Neural cell (in vitro differentiated cells): ENCODE results near the gene C3orf38. TPM values are rescaled to one million over a fixed set of nuclear protein-coding genes. Genes with fewer than 3 reads are reported as not detected.

Experiments used
- H2AFZ ChIP-seq: fragments of 200-600, 300-800 bp; sonication (generic), shearing (Covaris generic); 2 replicates; pipeline ENCODE4 v1.6.0; 2014; ENCODE audit warnings: low read depth, mild to moderate bottlenecking, antibody characterized with exemption, low read length, moderate library complexity
- H3F3A ChIP-seq: fragments of 200-600 bp; shearing (Covaris generic); 2 replicates; pipeline ENCODE4 v1.6.1; 2016; ENCODE audit warnings: mild to moderate bottlenecking, moderate library complexity, mixed read lengths, antibody characterized with exemption, low read length; ENCODE audit not compliant: insufficient read depth, poor library complexity, severe bottlenecking
- H3K27ac ChIP-seq: fragments of 200-600, 300-800 bp; sonication (generic), shearing (Covaris generic); 2 replicates; pipeline ENCODE4 v1.5.1; 2014; ENCODE audit warnings: mild to moderate bottlenecking, low read length, moderate library complexity
- H3K27me3 ChIP-seq: fragments of 300-800, 200-600 bp; sonication (generic), shearing (Covaris generic); 2 replicates; pipeline ENCODE4 v1.6.0; 2014; ENCODE audit warnings: mild to moderate bottlenecking, low read depth, low read length, moderate library complexity; ENCODE audit not compliant: insufficient read depth
- H3K36me3 ChIP-seq: fragments of 300-800, 200-600 bp; sonication (generic), shearing (Covaris generic); 2 replicates; pipeline ENCODE4 v1.5.1; 2014; ENCODE audit warnings: mild to moderate bottlenecking, antibody characterized with exemption, low read length, moderate library complexity; ENCODE audit not compliant: insufficient read depth
- H3K4me2 ChIP-seq: fragments of 300-800, 200-600 bp; sonication (generic), shearing (Covaris generic); 2 replicates; pipeline ENCODE4 v1.6.0; 2014; ENCODE audit warnings: mild to moderate bottlenecking, low read length
- H3K4me3 ChIP-seq: fragments of 300-800, 200-600 bp; sonication (generic), shearing (Covaris generic); 2 replicates; pipeline ENCODE4 v1.5.1; 2014; ENCODE audit warnings: mild to moderate bottlenecking, low read length, moderate library complexity
- H3K79me2 ChIP-seq: fragments of 200-600 bp; shearing (Covaris generic); replicated peaks from 2 replicates; pipeline ENCODE4 v1.6.0; 2014; ENCODE audit warnings: mild to moderate bottlenecking, low read length, moderate library complexity; ENCODE audit not compliant: insufficient read depth
- H3K9ac ChIP-seq: fragments of 300-800, 200-600 bp; sonication (generic), shearing (Covaris generic); 2 replicates; pipeline ENCODE4 v1.6.1; 2016; ENCODE audit warnings: mild to moderate bottlenecking, low read length, mixed read lengths
- H3K9me2 ChIP-seq: fragments of 200-600 bp; shearing (Covaris generic); 2 replicates; pipeline ENCODE4 v1.6.1; 2016; ENCODE audit warnings: mild to moderate bottlenecking, low read length, mixed read lengths; ENCODE audit not compliant: insufficient read depth
- H3K9me3 ChIP-seq: fragments of 200-600, 300-800 bp; sonication (generic), shearing (Covaris generic); 2 replicates; pipeline ENCODE4 v1.6.1; 2016; ENCODE audit warnings: mild to moderate bottlenecking, mixed run types, low read length, moderate library complexity, mixed read lengths
- H4K20me1 ChIP-seq: fragments of 200-600 bp; shearing (Covaris generic); 2 replicates; pipeline ENCODE4 v1.6.1; 2016; ENCODE audit warnings: mild to moderate bottlenecking, mixed run types; ENCODE audit not compliant: insufficient read depth
- CTCF ChIP-seq: fragments of 450-650 bp; IDR thresholded peaks from 2 replicates; pipeline ENCODE4 v1.5.1; 2014; ENCODE audit warnings: antibody characterized with exemption, mild to moderate bottlenecking, moderate library complexity; ENCODE audit not compliant: poor library complexity, severe bottlenecking
- EP300 ChIP-seq: fragments of 450-650 bp; conservative IDR thresholded peaks from 2 replicates; pipeline ENCODE4 v1.6.1; 2014; ENCODE audit warnings: antibody characterized with exemption, mild to moderate bottlenecking, moderate library complexity; ENCODE audit not compliant: poor library complexity, severe bottlenecking
- EZH2 ChIP-seq: fragments of 200-600, 300-800 bp; shearing (Covaris generic), sonication (generic); IDR thresholded peaks from 2 replicates; pipeline ENCODE4 v1.6.1; 2014; ENCODE audit warnings: antibody characterized with exemption, low read length, borderline replicate concordance, mild to moderate bottlenecking; ENCODE audit not compliant: insufficient read depth, poor library complexity, severe bottlenecking
- MXI1 ChIP-seq: fragments of 450-650 bp; conservative IDR thresholded peaks from 2 replicates; pipeline ENCODE4 v1.6.1; 2014; ENCODE audit warnings: antibody characterized with exemption, mild to moderate bottlenecking; ENCODE audit not compliant: poor library complexity, severe bottlenecking
- POLR2AphosphoS5 ChIP-seq: IDR thresholded peaks from 2 replicates; pipeline ENCODE4 v1.6.1; 2012
- RAD21 ChIP-seq: fragments of 450-650 bp; conservative IDR thresholded peaks from 2 replicates; pipeline ENCODE4 v1.6.1; 2014; ENCODE audit warnings: antibody characterized with exemption, mild to moderate bottlenecking, moderate library complexity
- REST ChIP-seq: IDR thresholded peaks from 2 replicates; pipeline ENCODE4 v1.6.1; 2012; ENCODE audit warnings: borderline replicate concordance
- SMC3 ChIP-seq: fragments of 450-650 bp; conservative IDR thresholded peaks from 2 replicates; pipeline ENCODE4 v1.6.1; 2014; ENCODE audit warnings: antibody characterized with exemption, mild to moderate bottlenecking, moderate library complexity; ENCODE audit not compliant: poor library complexity
- TAF1 ChIP-seq: IDR thresholded peaks from 2 replicates; pipeline ENCODE4 v1.6.1; 2012; ENCODE audit warnings: low read depth
- polyA plus RNA-seq: library from polyadenylated mRNA; depleted of rRNA; stranded (reverse); fragments of >200 nt; gene quantifications from 2 replicates; pipeline ENCODE4 v1.2.3, GENCODE V29; 2014

C3orf38 gene
- polyA plus RNA-seq, 1 donor from 2014 or later, result 34.2 TPM

DNA sequence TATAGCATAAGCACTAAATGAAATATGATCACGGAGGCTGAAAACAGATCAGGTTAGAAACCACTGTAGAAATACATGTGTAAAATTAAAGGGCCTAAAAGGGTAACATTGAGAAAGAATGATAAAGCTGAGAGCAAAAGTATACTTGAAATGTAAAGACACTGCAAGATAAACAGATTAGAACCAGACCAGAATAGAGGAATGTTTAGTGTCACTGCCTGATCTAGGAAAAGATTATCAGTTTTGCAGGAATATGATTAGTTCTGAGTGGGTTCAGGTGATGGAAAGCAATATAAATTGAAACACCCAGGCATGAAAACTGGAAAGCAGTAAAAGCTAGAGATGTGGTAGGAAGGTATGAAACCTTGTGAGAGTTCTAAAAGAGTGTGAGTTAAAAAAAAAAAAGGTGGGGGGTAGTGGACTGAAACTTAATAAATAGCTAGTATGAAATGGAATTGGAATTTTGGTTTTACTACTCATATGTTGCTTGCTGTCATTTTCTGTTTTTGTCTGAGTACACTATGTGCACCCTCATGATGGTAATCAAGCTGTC lies 16.0 kb upstream of the C3orf38 start:
- Histone ChIP-seq H3F3A (no peaks in the 10 kb centered on the region), H3K27ac (no peak overlapping the region), H3K36me3 (no peaks in the 10 kb centered on the region), H2AFZ (no peak overlapping the region), H3K4me3 (no peak overlapping the region), H3K79me2 (no peaks in the 10 kb centered on the region), H3K4me2 (no peak overlapping the region), H3K9me2 (no peaks in the 10 kb centered on the region), H4K20me1 (no peaks in the 10 kb centered on the region), H3K9me3 (no peaks in the 10 kb centered on the region), H3K27me3 (no peaks in the 10 kb centered on the region), H3K9ac (no peak overlapping the region)
- TF ChIP-seq POLR2AphosphoS5, result no peak
- TF ChIP-seq REST, result no peak
- no peak for TF ChIP-seq RAD21
- TF ChIP-seq MXI1, result no peak
- TF ChIP-seq CTCF, result no peak
- TF ChIP-seq SMC3, result no peak
- TF ChIP-seq TAF1, result no peak
- TF ChIP-seq EP300, result no peak
- no peak for TF ChIP-seq EZH2

DNA sequence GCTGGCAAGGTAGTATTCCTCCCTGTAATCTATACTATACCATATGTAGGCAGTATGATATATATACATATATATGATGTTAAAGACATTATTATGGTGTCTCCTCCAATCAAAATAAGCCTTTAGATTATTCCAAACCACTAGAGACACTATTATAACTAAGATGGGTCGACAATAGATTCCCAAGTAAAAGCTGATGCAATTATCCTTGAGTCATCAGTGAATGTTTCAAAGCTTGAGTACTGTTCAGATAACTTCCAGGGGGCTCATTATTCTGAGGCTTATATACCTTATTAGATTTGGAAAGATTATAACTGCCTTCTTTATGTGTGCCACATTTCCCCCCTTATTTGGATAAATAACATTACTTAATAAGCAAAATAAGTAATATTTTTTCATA lies 11.9 kb upstream of the C3orf38 start:
- H3F3A ChIP-seq, result no peaks in the 10 kb centered on the region
- H3K9me2 ChIP-seq, result no peaks in the 10 kb centered on the region
- H3K9ac ChIP-seq, result no peak overlapping the region
- no peak overlapping the region for H3K4me3 ChIP-seq
- H3K27me3 ChIP-seq, result no peaks in the 10 kb centered on the region
- H2AFZ ChIP-seq, result no peak overlapping the region
- H4K20me1 ChIP-seq, result no peaks in the 10 kb centered on the region
- H3K79me2 ChIP-seq, result no peaks in the 10 kb centered on the region
- no peak overlapping the region for H3K4me2 ChIP-seq
- no peaks in the 10 kb centered on the region for H3K36me3 ChIP-seq
- H3K27ac ChIP-seq, result no peak overlapping the region
- TF ChIP-seq SMC3 (no peak), EZH2 (no peak), CTCF (no peak), REST (no peak), RAD21 (no peak), EP300 (no peak), TAF1 (no peak), POLR2AphosphoS5 (no peak)
- no peaks in the 10 kb centered on the region for H3K9me3 ChIP-seq
